HEK293 (cell line): ENCODE measurements around the gene EID3.

Source experiments
- CTCF ChIA-PET: fragments of 350-600 bp; formaldehyde crosslinking; extraction: SDS; loops from one replicate; lab custom pipeline; 2021; ENCODE audit warnings: antibody characterized with exemption; lab: Yijun Ruan, JAX
- POLR2A ChIA-PET: fragments of 300-600 bp; formaldehyde crosslinking; extraction: SDS; loops from one replicate; lab custom pipeline; 2020; ENCODE audit warnings: antibody characterized with exemption, inconsistent platforms; lab: Yijun Ruan, JAX
- H3K27ac ChIP-seq: fragments of 200-500 bp; sonication (Bioruptor generic); 2 replicates; pipeline ENCODE4 v1.5.1; 2014; ENCODE audit warnings: low read depth, low read length, control low read depth, inconsistent platforms; ENCODE audit errors: extremely low read depth
- H3K36me3 ChIP-seq, 2 experiments: fragments of 200-500 bp in 1 of 2; sonication (Bioruptor generic) in 1 of 2; 1 replicate in 1 of 2; 2 replicates in 1 of 2; pipeline ENCODE4 v1.5.1; 2014 to 2017; ENCODE audit warnings: inconsistent platforms in 2 of 2, low read length in 2 of 2; ENCODE audit not compliant: control insufficient read depth in 2 of 2, insufficient read depth in 1 of 2
- H3K4me1 ChIP-seq: fragments of 200-500 bp; sonication (Bioruptor generic); 2 replicates; pipeline ENCODE4 v1.5.1; 2014; ENCODE audit warnings: mild to moderate bottlenecking, low read length, inconsistent platforms; ENCODE audit not compliant: control insufficient read depth, insufficient read depth
- H3K4me3 ChIP-seq: 2 replicates; pipeline ENCODE4 v1.5.1; 2011; ENCODE audit warnings: low read depth, mild to moderate bottlenecking, control low read depth, low read length, moderate library complexity
- H3K9me3 ChIP-seq: fragments of 200-500 bp; sonication (Bioruptor generic); 2 replicates; pipeline ENCODE4 v1.5.1; 2014; ENCODE audit warnings: low read depth, low read length, inconsistent platforms; ENCODE audit not compliant: control insufficient read depth, insufficient read depth
- GLI2 ChIP-seq: fragments of 450-650 bp; formaldehyde crosslinking; IDR thresholded peaks from 2 replicates; pipeline ENCODE4; 2017; ENCODE audit warnings: missing biosample characterization, missing genetic modification characterization, low read depth, borderline replicate concordance
- KLF8 ChIP-seq: fragments of 450-650 bp; formaldehyde crosslinking; IDR thresholded peaks from 2 replicates; pipeline ENCODE4 v1.5.1; 2016; ENCODE audit warnings: missing biosample characterization, missing genetic modification characterization
- MZF1 ChIP-seq: fragments of 450-650 bp; formaldehyde crosslinking; IDR thresholded peaks from 2 replicates; pipeline ENCODE4 v1.5.1; 2017; ENCODE audit warnings: missing biosample characterization, missing genetic modification characterization, borderline replicate concordance
- PBX3 ChIP-seq: sonication (generic); formaldehyde crosslinking; IDR thresholded peaks from 2 replicates; pipeline ENCODE4 v1.8.1; 2022; ENCODE audit warnings: mild to moderate bottlenecking, moderate library complexity, missing genetic modification reagents
- RBAK ChIP-seq: fragments of 450-650 bp; formaldehyde crosslinking; IDR thresholded peaks from 2 replicates; pipeline ENCODE4 v1.5.1; 2016; ENCODE audit warnings: missing biosample characterization, missing genetic modification characterization
- SP7 ChIP-seq: fragments of 450-650 bp; formaldehyde crosslinking; IDR thresholded peaks from 2 replicates; pipeline ENCODE4 v1.5.1; 2016; ENCODE audit warnings: missing biosample characterization, missing genetic modification characterization
- ZFP37 ChIP-seq: fragments of 450-650 bp; formaldehyde crosslinking; IDR thresholded peaks from 2 replicates; pipeline ENCODE4 v1.5.1; 2016; ENCODE audit warnings: missing biosample characterization, missing genetic modification characterization
- ZNF112 ChIP-seq: fragments of 450-650 bp; formaldehyde crosslinking; IDR thresholded peaks from 2 replicates; pipeline ENCODE4 v1.5.0; 2017; ENCODE audit warnings: missing biosample characterization, missing genetic modification characterization
- ZNF121 ChIP-seq: fragments of 450-650 bp; formaldehyde crosslinking; IDR thresholded peaks from 2 replicates; pipeline ENCODE4 v1.5.1; 2016; ENCODE audit warnings: missing biosample characterization, missing genetic modification characterization
- ZNF184 ChIP-seq: fragments of 450-650 bp; IDR thresholded peaks from 2 replicates; pipeline ENCODE4 v1.5.1; 2018; ENCODE audit warnings: missing biosample characterization, mild to moderate bottlenecking, missing genetic modification characterization
- ZNF248 ChIP-seq: fragments of 450-650 bp; formaldehyde crosslinking; IDR thresholded peaks from 2 replicates; pipeline ENCODE4 v1.5.1; 2017; ENCODE audit warnings: missing biosample characterization, missing genetic modification characterization
- ZNF404 ChIP-seq: fragments of 450-650 bp; formaldehyde crosslinking; IDR thresholded peaks from 2 replicates; pipeline ENCODE4 v1.5.1; 2017; ENCODE audit warnings: missing biosample characterization, missing genetic modification characterization
- ZNF423 ChIP-seq: fragments of 450-650 bp; formaldehyde crosslinking; IDR thresholded peaks from 2 replicates; pipeline ENCODE4 v1.5.1; 2016; ENCODE audit warnings: missing biosample characterization, missing genetic modification characterization
- ZNF518A ChIP-seq: fragments of 450-650 bp; formaldehyde crosslinking; conservative IDR thresholded peaks from 2 replicates; pipeline ENCODE4 v1.5.1; 2016; ENCODE audit warnings: low read depth, missing biosample characterization, missing genetic modification characterization
- ZNF768 ChIP-seq: fragments of 450-650 bp; formaldehyde crosslinking; IDR thresholded peaks from 2 replicates; pipeline ENCODE4 v1.5.1; 2018; ENCODE audit warnings: missing biosample characterization, mild to moderate bottlenecking, missing genetic modification characterization
- ZNF776 ChIP-seq: fragments of 450-650 bp; formaldehyde crosslinking; IDR thresholded peaks from 2 replicates; pipeline ENCODE4 v1.5.0; 2017; ENCODE audit warnings: missing biosample characterization, missing genetic modification characterization, borderline replicate concordance
- ZSCAN4 ChIP-seq: fragments of 450-650 bp; formaldehyde crosslinking; IDR thresholded peaks from 2 replicates; pipeline ENCODE4 v1.5.1; 2017; ENCODE audit warnings: missing biosample characterization, missing genetic modification characterization
- TF ChIP-seq, protein P1 (sequence below): fragments of 450-650 bp; formaldehyde crosslinking; IDR thresholded peaks from 2 replicates; pipeline ENCODE4 v1.5.1; 2017; ENCODE audit warnings: missing biosample characterization, missing genetic modification characterization
- TF ChIP-seq, protein P2 (sequence below): fragments of 450-650 bp; formaldehyde crosslinking; IDR thresholded peaks from 2 replicates; pipeline ENCODE4 v1.5.1; 2016; ENCODE audit warnings: missing biosample characterization, missing genetic modification characterization

Gene EID3

DNA sequence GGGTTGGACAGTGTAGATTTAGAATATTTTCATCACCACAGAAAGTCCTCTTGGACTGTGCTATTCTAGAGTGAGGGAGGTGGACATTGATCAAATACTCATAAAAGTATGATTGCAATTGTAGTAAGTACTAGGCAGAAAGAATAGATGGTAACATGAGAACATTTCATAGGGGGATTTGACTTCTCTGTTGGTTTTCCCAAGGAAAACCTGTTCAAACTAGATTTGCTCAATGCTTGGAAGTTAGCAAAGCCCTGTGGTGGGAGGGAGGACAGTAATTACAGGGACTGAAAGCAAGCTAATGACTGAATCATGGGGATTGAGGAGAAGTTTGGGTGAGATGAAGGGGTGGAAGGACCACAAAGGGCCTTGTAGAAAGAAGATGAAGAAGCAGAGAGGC lies 24.4 kb upstream of the EID3 start (continued):
- TF ChIP-seq ZSCAN4 (tag by site-specific recombination) (no peak), PBX3 (CRISPR knock-in tag) (no peak), KLF8 (no peak), ZNF112 (no peak), ZNF121 (tag by site-specific recombination) (no peak), MZF1 (tag by site-specific recombination) (peak; percentile 69; the same call in 1 of the 2 replicates), ZNF248 (tag by site-specific recombination) (no peak), ZFP37 (tag by site-specific recombination) (no peak)
- TF ChIP-seq, protein P1, sequence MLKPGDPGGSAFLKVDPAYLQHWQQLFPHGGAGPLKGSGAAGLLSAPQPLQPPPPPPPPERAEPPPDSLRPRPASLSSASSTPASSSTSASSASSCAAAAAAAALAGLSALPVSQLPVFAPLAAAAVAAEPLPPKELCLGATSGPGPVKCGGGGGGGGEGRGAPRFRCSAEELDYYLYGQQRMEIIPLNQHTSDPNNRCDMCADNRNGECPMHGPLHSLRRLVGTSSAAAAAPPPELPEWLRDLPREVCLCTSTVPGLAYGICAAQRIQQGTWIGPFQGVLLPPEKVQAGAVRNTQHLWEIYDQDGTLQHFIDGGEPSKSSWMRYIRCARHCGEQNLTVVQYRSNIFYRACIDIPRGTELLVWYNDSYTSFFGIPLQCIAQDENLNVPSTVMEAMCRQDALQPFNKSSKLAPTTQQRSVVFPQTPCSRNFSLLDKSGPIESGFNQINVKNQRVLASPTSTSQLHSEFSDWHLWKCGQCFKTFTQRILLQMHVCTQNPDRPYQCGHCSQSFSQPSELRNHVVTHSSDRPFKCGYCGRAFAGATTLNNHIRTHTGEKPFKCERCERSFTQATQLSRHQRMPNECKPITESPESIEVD: peak; percentile 75
- TF ChIP-seq, all 188 proteins: peak for 4

GRCh38 chr12:104280111-104280510 lies 23.4 kb upstream of the EID3 start:
- no peaks in the 10 kb centered on the region for H3K9me3 ChIP-seq
- ChIA-PET POLR2A (no interaction called here), CTCF (interaction anchor here (0.6 kb wide), 1 partner anchor 1485 kb away, joined by 3 read pairs; no protein-coding TSS in a partner anchor)
- no peak overlapping the region for H3K27ac ChIP-seq
- H3K4me3 ChIP-seq: no peak overlapping the region
- TF ChIP-seq ZNF768 (tag by site-specific recombination): no peak
- no peak for TF ChIP-seq ZNF518A (tag by site-specific recombination)
- no peak for TF ChIP-seq ZNF404 (tag by site-specific recombination)
- no peak for TF ChIP-seq ZNF423
- no peak for TF ChIP-seq SP7 (tag by site-specific recombination)
- TF ChIP-seq, protein P2, sequence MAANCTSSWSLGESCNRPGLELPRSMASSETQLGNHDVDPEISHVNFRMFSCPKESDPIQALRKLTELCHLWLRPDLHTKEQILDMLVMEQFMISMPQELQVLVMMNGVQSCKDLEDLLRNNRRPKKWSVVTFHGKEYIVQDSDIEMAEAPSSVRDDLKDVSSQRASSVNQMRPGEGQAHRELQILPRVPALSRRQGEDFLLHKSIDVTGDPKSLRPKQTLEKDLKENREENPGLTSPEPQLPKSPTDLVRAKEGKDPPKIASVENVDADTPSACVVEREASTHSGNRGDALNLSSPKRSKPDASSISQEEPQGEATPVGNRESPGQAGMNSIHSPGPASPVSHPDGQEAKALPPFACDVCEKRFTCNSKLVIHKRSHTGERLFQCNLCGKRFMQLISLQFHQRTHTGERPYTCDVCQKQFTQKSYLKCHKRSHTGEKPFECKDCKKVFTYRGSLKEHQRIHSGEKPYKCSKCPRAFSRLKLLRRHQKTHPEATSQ (tag by site-specific recombination): no peak
- TF ChIP-seq RBAK: no peak
- no peak for TF ChIP-seq ZNF776 (tag by site-specific recombination)
- TF ChIP-seq GLI2 (tag by site-specific recombination): no peak
- TF ChIP-seq ZNF184: no peak
- H3K36me3 ChIP-seq: no peaks in the 10 kb centered on the region
- H3K4me1 ChIP-seq: no peaks in the 10 kb centered on the region
